Caco-2 (cell line): ENCODE measurements around the gene GLCCI1. TPM values are rescaled to one million over a fixed set of nuclear protein-coding genes. Genes with fewer than 3 reads are reported as not detected.

ENCODE experiments used
- Bru-seq: library from RNA; stranded (reverse); fragments of 400-500 nt; gene quantifications from one replicate; lab custom pipeline; 2021; lab: Mats Ljungman, UMichigan
- BruChase-seq, 2 experiments: library from RNA; stranded (reverse); fragments of 400-500 nt; gene quantifications; one replicate each; lab custom pipeline; 2021; lab: Mats Ljungman, UMichigan
- BruUV-seq: library from RNA; stranded (reverse); fragments of 400-500 nt; replicated peaks from 2 replicates; lab custom pipeline; 2021; lab: Mats Ljungman, UMichigan
- CTCF ChIA-PET: fragments of 300-600 bp; sonication (Branson Sonifier 250); formaldehyde crosslinking; loops from one replicate; lab custom pipeline; 2022; ENCODE audit warnings: antibody characterized with exemption; lab: Charles Lee
- POLR2A ChIA-PET: fragments of 300-600 bp; sonication (Branson Sonifier 250); formaldehyde crosslinking; loops from one replicate; lab custom pipeline; 2022; ENCODE audit warnings: antibody characterized with exemption; lab: Charles Lee
- DNase-seq, 2 experiments: peaks; one replicate each; pipeline versions ENCODE4 v3.0.0 to v3.0.0-alpha.2; 2020 to 2022
- H3K27me3 ChIP-seq: replicated peaks from 2 replicates; pipeline ENCODE4 v1.6.0; 2011; ENCODE audit warnings: low read length; ENCODE audit not compliant: control insufficient read depth, insufficient read depth
- H3K36me3 ChIP-seq: 2 replicates; pipeline ENCODE4 v1.5.1; 2011; ENCODE audit warnings: low read length; ENCODE audit not compliant: control insufficient read depth, insufficient read depth
- H3K4me1 ChIP-seq: fragments of 250-450 bp; sonication (Bioruptor Pico); 2 replicates; pipeline ENCODE4 v1.5.1; 2020; ENCODE audit warnings: mild to moderate bottlenecking
- H3K4me3 ChIP-seq: 2 replicates; pipeline ENCODE4 v1.5.1; 2011; ENCODE audit warnings: low read depth, mild to moderate bottlenecking, control low read depth, low read length
- H3K9me3 ChIP-seq: fragments of 250-450 bp; sonication (Bioruptor Pico); 2 replicates; pipeline ENCODE4 v1.5.1; 2020; ENCODE audit warnings: mild to moderate bottlenecking, moderate library complexity
- H3K27ac Mint-ChIP-seq: one replicate; pipeline ENCODE4 v1.8.0; 2022; ENCODE audit warnings: mixed read lengths; ENCODE audit not compliant: unreplicated experiment
- H3K27me3 Mint-ChIP-seq: one replicate; pipeline ENCODE4 v1.8.0; 2022; ENCODE audit warnings: mixed read lengths; ENCODE audit not compliant: insufficient read depth, unreplicated experiment
- H3K36me3 Mint-ChIP-seq: one replicate; pipeline ENCODE4 v1.8.0; 2022; ENCODE audit warnings: mild to moderate bottlenecking, mixed read lengths; ENCODE audit not compliant: insufficient read depth, unreplicated experiment
- H3K4me1 Mint-ChIP-seq: one replicate; pipeline ENCODE4 v1.8.0; 2022; ENCODE audit warnings: low read depth, mixed read lengths; ENCODE audit not compliant: unreplicated experiment
- H3K4me3 Mint-ChIP-seq: one replicate; pipeline ENCODE4 v1.8.0; 2022; ENCODE audit warnings: mild to moderate bottlenecking, moderate library complexity, mixed read lengths; ENCODE audit not compliant: unreplicated experiment
- H3K9me3 Mint-ChIP-seq: one replicate; pipeline ENCODE4 v1.8.0; 2022; ENCODE audit warnings: mixed read lengths; ENCODE audit not compliant: unreplicated experiment
- intact Hi-C: fragments of 100-400 bp; cut with micrococcal nuclease; formaldehyde crosslinking; loops from one replicate; pipeline ENCODE4 v1.10.0; 2022; ENCODE audit not compliant: unreplicated experiment
- long read RNA-seq: library from polyadenylated mRNA; stranded (forward); transcript quantifications from one replicate; pipeline ENCODE4 v2.0.0, GENCODE V29; 2022
- total RNA-seq: library from RNA; stranded (reverse); gene quantifications from 2 replicates; pipeline ENCODE4 v1.2.3, GENCODE V29; 2022
- TF ChIP-seq, protein P1 (sequence below), 2 experiments: fragments of 200-600 bp in 1 of 2; IDR thresholded peaks; 1 replicate in 1 of 2; 2 replicates in 1 of 2; pipeline versions ENCODE4 v1.5.1 to v1.8.0; 2011 to 2022; ENCODE audit warnings: antibody characterized with exemption in 1 of 2, control low read depth in 1 of 2, inconsistent platforms in 1 of 2, low read depth in 1 of 2, low read length in 1 of 2, mild to moderate bottlenecking in 1 of 2, moderate library complexity in 1 of 2; ENCODE audit not compliant: insufficient read depth in 1 of 2, severe bottlenecking in 1 of 2, unreplicated experiment in 1 of 2

The GLCCI1 gene
- total RNA-seq (18.8 and 19.3 TPM in 2 replicates), Bru-seq, nascent RNA (percentile 83 among the genes with signal in this experiment), BruChase-seq, experiment 1, labeled RNA remaining after a 2-hour chase (percentile 78 among the genes with signal in this experiment), BruChase-seq, experiment 2, labeled RNA remaining after a 6-hour chase (percentile 67 among the genes with signal in this experiment)
- long read RNA-seq, full-length matches to known transcripts = 3 of 10 reads
- long read RNA-seq, partial matches to known transcripts = 1 of 10 reads
- long read RNA-seq, other reads (novel, unspliced or antisense) = 6 of 10 reads

GRCh38 chr7:7968544-7969305, at the start of gene GLCCI1:
Gene GLCCI1 (plus strand): TSS chr7:7968796. CDS start chr7:7969351, 555 bp downstream.
- intact Hi-C loops = loop anchor here (1.0 to 5.0 kb wide), 3 partner anchors 57 to 328 kb away; partner anchors contain the start of gene UMAD1
- peaks cover 6% of the 10 kb centered on the region for H3K4me1 Mint-ChIP-seq
- peak within 1 kb of the TSS; percentile 27 for H3K4me3 Mint-ChIP-seq
- H3K27me3 Mint-ChIP-seq = no peaks in the 10 kb centered on the region
- Histone ChIP-seq H3K36me3 (no peaks in the 10 kb centered on the region), H3K4me3 (peak within 1 kb of the TSS; percentile 82), H3K4me1 (no peaks in the 10 kb centered on the region), H3K27me3 (no peaks in the 10 kb centered on the region), H3K9me3 (no peaks in the 10 kb centered on the region)
- H3K36me3 Mint-ChIP-seq = peaks cover 9% of the 10 kb centered on the region
- peak within 1 kb of the TSS; percentile 31 for H3K27ac Mint-ChIP-seq
- POLR2A ChIA-PET = interaction anchor here (1.5 kb wide), 1 partner anchor 57 kb away, joined by 5 read pairs; no protein-coding TSS in a partner anchor
- no TSS peak for BruUV-seq
- CTCF ChIA-PET = interaction anchor here (1.0 to 1.1 kb wide), 2 partner anchors 28 to 57 kb away, joined by 3 read pairs; no protein-coding TSS in a partner anchor
- TF ChIP-seq, protein P1, sequence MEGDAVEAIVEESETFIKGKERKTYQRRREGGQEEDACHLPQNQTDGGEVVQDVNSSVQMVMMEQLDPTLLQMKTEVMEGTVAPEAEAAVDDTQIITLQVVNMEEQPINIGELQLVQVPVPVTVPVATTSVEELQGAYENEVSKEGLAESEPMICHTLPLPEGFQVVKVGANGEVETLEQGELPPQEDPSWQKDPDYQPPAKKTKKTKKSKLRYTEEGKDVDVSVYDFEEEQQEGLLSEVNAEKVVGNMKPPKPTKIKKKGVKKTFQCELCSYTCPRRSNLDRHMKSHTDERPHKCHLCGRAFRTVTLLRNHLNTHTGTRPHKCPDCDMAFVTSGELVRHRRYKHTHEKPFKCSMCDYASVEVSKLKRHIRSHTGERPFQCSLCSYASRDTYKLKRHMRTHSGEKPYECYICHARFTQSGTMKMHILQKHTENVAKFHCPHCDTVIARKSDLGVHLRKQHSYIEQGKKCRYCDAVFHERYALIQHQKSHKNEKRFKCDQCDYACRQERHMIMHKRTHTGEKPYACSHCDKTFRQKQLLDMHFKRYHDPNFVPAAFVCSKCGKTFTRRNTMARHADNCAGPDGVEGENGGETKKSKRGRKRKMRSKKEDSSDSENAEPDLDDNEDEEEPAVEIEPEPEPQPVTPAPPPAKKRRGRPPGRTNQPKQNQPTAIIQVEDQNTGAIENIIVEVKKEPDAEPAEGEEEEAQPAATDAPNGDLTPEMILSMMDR (IDR thresholded peaks at IDR 0.05; ENCODE audit: insufficient read depth in 1 of 2, low read depth in 1 of 2, low read length in 1 of 2, severe bottlenecking in 1 of 2, unreplicated experiment in 1 of 2) = no peak
- DNase-seq = peak; percentile 98
- no peaks in the 10 kb centered on the region for H3K9me3 Mint-ChIP-seq

DNA sequence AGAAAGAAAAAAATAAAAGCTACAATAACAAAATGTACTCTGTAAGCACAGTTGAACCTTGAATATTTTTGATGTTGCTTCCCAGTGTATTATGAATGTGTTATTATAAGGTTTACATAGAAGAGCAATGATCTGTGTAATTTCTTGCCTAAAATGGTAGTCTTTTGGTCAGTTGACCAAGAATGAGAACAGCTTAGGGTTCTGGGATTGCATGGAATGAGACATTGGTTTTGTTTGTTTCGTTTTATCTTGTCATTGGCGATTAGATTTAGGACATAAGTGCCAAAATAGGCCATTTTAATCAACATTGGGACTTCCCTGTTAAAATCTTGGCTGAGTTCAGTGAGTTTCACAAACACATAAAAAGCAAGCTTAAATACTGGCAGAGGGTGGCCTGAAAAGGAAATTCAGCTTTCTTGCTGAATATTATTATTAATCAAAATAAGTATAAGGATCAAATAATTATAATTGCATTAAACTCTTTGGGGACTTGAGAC, 49.1 kb upstream of the GLCCI1 start:
- ChIA-PET CTCF (no interaction called here), POLR2A (no interaction called here)
- H3K9me3 ChIP-seq = no peaks in the 10 kb centered on the region
- no peaks in the 10 kb centered on the region for H3K27me3 ChIP-seq
- H3K36me3 Mint-ChIP-seq = no peaks in the 10 kb centered on the region
- H3K27me3 Mint-ChIP-seq = no peaks in the 10 kb centered on the region
- intact Hi-C loops = no loop called here
- TF ChIP-seq, protein P1 (IDR thresholded peaks at IDR 0.05; ENCODE audit: insufficient read depth in 1 of 2, low read depth in 1 of 2, low read length in 1 of 2, severe bottlenecking in 1 of 2, unreplicated experiment in 1 of 2) = no peak
- H3K36me3 ChIP-seq = no peaks in the 10 kb centered on the region
- no peak for DNase-seq
- no TSS peak for BruUV-seq
- H3K4me1 Mint-ChIP-seq = peaks cover 22% of the 10 kb centered on the region
- no peak overlapping the region for H3K4me3 Mint-ChIP-seq
- H3K4me1 ChIP-seq = peaks cover 28% of the 10 kb centered on the region
- H3K9me3 Mint-ChIP-seq = no peaks in the 10 kb centered on the region
- no peak overlapping the region for H3K27ac Mint-ChIP-seq
- H3K4me3 ChIP-seq = no peak overlapping the region

GRCh38 chr7:7920056-7920455, 48.5 kb upstream of the GLCCI1 start:
- H3K36me3 ChIP-seq = no peaks in the 10 kb centered on the region
- H3K9me3 ChIP-seq = no peaks in the 10 kb centered on the region
- no peaks in the 10 kb centered on the region for H3K27me3 Mint-ChIP-seq
- H3K27ac Mint-ChIP-seq = no peak overlapping the region
- H3K9me3 Mint-ChIP-seq = no peaks in the 10 kb centered on the region
- no peaks in the 10 kb centered on the region for H3K36me3 Mint-ChIP-seq
- TF ChIP-seq, protein P1 (IDR thresholded peaks at IDR 0.05; ENCODE audit: insufficient read depth in 1 of 2, low read depth in 1 of 2, low read length in 1 of 2, severe bottlenecking in 1 of 2, unreplicated experiment in 1 of 2) = no peak
- ChIA-PET CTCF (no interaction called here), POLR2A (no interaction called here)
- no peaks in the 10 kb centered on the region for H3K27me3 ChIP-seq
- no peak for DNase-seq
- no TSS peak for BruUV-seq
- H3K4me1 ChIP-seq = peaks cover 28% of the 10 kb centered on the region
- no peak overlapping the region for H3K4me3 Mint-ChIP-seq
- no peak overlapping the region for H3K4me3 ChIP-seq
- H3K4me1 Mint-ChIP-seq = peaks cover 25% of the 10 kb centered on the region
- intact Hi-C loops = no loop called here
